Measurements from ENCODE around the gene DPEP2NB.

- no peak for TF ChIP-seq CTCF (IDR thresholded peaks at IDR 0.05)
- peak; percentile 13 for TF ChIP-seq POLR2AphosphoS5 (IDR thresholded peaks at IDR 0.05)
- no peak for TF ChIP-seq POLR2A (IDR thresholded peaks at IDR 0.05)
Measured at GRCh38 chr16:68047987-68048386, 32.3 kb upstream of the DPEP2NB start.
